Middle frontal gyrus (tissue), 1 donor: Measurements from ENCODE around the gene SIVA1.

Experiments used
- DNase-seq: peaks from one replicate; pipeline ENCODE4 v3.0.0-alpha.2; 2015; ENCODE audit warnings: low spot score; ENCODE audit errors: extremely low spot score

The SIVA1 gene

DNA sequence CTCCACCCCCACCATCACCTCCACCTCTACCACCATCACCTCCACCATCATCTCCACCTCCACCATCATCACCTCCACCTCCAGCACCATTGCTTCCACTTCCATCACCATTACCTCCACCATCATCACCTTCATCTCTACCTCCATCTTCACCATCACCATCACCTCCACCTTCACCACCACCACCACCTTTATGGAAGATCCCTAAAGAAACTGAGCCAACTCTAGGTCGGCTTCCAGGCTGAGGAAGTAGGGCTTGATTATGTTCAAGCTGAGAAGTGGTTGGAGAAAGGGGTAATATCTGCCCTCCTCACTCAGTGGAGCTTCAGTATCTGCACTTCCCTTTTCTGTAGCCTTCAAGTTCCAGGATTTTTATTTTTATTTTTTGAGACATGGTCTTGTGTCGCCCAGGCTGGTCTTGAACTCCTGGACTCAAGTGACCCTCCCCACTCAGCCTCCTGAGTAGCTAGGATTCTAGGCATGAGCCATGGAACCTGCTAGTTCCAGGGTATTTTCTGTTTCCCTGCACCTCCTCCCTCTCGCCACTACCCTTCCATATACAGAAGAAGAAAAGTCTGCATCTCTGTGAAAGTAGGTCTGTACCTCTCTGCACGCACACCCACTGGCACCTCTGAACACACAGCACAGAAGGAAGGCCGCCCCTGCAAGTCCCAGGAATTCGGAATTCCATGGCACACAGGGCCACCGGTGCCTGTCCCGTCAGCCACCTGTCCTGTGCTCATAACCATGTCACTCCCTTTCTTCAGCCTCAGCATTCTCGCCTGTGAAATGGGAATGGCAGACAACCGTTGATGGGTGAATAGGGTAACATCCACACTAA is 53.9 kb downstream of the SIVA1 start:
- DNase-seq = no peak

DNA sequence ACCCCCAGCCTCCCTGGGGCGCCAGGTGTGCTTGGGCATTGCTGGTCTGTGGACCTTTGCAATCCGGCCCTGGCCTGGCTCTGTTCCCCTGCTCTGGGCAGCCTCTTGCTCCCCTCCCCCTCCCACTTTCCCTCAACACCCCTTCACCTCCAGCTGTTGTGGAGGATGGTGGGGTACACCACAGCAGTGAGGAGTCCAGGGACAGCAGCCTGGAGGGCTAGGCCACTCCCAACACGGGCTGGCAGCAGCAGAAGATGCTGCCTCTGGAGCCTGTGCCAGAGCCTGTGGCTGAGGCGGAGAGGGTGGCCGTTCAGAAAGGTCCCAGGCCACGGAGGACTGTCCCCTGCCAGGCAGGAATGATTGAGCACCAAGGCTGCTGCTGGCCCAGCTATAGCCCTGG is 55.5 kb downstream of the SIVA1 start:
- DNase-seq = no peak
